GM10248 (cell line): ENCODE results near the gene NHERF2.

Experiments
- CTCF ChIA-PET: fragments of 300-600 bp; sonication (Branson Sonifier 250); formaldehyde crosslinking; extraction: SDS; loops from one replicate; lab custom pipeline; 2021; ENCODE audit warnings: antibody characterized with exemption; lab: Yijun Ruan, JAX
- POLR2A ChIA-PET: fragments of 350-650 bp; sonication (Branson Sonifier 250); formaldehyde crosslinking; extraction: SDS; loops from one replicate; lab custom pipeline; 2020; ENCODE audit warnings: antibody characterized with exemption; lab: Yijun Ruan, JAX
- DNase-seq: peaks from one replicate; pipeline ENCODE4 v3.0.0; 2012; ENCODE audit errors: extremely low spot score
- TF ChIP-seq, protein P1 (sequence below): IDR thresholded peaks from 2 replicates; pipeline ENCODE4 v1.5.1; 2012; ENCODE audit warnings: mild to moderate bottlenecking, low read depth; ENCODE audit errors: extremely low read depth, missing control alignments, control extremely low read depth

Gene NHERF2

DNA sequence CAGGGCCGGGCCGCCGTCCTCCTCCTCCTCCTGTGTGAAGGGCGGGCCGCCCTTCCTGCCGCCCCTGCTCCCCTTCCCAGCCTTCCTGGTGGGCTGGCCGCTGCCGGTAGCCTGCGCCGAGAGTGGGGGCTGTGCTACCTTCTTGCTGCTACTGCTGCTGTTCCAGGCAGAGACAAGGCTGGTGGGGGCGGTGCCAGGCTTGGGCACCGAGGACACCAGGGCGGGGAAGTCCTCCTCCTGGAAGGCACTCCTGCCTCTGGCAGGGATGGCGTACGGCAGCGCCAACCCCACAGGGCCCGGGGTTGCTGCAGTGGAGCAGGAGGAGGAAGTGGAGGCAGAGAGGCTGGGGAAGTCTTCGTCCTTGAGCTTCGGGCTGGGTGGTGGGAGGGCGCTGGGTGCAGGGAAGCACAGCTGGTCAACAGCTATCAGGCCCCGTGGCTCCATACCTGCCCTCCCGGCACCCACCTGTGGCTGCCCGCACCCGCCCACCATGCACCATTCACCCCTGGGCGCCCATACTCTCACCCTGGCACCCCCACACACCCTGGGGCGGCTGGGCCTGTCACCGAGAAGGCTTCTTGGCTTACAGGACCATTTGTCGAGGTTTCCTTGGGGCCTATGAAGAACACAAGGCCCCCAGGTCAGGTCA lies 26.7 kb upstream of the NHERF2 start:
- DNase-seq, result no peak
- TF ChIP-seq, protein P1, sequence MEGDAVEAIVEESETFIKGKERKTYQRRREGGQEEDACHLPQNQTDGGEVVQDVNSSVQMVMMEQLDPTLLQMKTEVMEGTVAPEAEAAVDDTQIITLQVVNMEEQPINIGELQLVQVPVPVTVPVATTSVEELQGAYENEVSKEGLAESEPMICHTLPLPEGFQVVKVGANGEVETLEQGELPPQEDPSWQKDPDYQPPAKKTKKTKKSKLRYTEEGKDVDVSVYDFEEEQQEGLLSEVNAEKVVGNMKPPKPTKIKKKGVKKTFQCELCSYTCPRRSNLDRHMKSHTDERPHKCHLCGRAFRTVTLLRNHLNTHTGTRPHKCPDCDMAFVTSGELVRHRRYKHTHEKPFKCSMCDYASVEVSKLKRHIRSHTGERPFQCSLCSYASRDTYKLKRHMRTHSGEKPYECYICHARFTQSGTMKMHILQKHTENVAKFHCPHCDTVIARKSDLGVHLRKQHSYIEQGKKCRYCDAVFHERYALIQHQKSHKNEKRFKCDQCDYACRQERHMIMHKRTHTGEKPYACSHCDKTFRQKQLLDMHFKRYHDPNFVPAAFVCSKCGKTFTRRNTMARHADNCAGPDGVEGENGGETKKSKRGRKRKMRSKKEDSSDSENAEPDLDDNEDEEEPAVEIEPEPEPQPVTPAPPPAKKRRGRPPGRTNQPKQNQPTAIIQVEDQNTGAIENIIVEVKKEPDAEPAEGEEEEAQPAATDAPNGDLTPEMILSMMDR, result no peak
- ChIA-PET CTCF (interaction anchor here (6.2 kb wide), 1 partner anchor 7 kb away, joined by 63 read pairs; the partner anchor contains the start of gene SYNGR3), POLR2A (interaction anchor here (3.2 kb wide), 1 partner anchor 155 kb away, joined by 8 read pairs; the partner anchor contains the start of gene TRAF7)

DNA sequence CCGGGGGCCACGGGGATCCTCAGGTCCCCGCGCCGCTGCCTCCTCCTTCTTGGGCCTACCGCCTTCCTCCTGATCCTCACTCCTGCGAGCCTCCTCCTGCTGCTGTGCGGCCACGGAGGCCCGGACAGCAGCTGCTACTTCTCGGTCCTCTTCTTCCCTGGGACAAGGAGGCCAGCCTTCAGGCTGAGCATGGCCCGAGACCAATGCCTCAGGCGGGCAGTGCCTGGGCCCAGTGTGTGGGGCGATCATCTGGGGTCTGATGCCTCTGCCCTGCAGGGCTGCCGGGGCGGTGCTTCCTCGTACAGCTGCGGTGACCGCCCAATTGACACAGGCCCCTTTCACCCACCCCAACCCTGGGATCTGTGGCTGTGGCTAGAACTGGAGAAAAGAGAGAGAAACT lies 25.7 kb upstream of the NHERF2 start:
- CTCF ChIA-PET, result interaction anchor here (1.3 to 6.2 kb wide), 3 partner anchors 8 to 140 kb away, joined by 3 to 63 read pairs (median 55); partner anchors contain the start of gene SYNGR3
- POLR2A ChIA-PET, result interaction anchor here (3.2 kb wide), 1 partner anchor 154 kb away, joined by 8 read pairs; the partner anchor contains the start of gene TRAF7
- DNase-seq, result no peak
- TF ChIP-seq, protein P1, result no peak

DNA sequence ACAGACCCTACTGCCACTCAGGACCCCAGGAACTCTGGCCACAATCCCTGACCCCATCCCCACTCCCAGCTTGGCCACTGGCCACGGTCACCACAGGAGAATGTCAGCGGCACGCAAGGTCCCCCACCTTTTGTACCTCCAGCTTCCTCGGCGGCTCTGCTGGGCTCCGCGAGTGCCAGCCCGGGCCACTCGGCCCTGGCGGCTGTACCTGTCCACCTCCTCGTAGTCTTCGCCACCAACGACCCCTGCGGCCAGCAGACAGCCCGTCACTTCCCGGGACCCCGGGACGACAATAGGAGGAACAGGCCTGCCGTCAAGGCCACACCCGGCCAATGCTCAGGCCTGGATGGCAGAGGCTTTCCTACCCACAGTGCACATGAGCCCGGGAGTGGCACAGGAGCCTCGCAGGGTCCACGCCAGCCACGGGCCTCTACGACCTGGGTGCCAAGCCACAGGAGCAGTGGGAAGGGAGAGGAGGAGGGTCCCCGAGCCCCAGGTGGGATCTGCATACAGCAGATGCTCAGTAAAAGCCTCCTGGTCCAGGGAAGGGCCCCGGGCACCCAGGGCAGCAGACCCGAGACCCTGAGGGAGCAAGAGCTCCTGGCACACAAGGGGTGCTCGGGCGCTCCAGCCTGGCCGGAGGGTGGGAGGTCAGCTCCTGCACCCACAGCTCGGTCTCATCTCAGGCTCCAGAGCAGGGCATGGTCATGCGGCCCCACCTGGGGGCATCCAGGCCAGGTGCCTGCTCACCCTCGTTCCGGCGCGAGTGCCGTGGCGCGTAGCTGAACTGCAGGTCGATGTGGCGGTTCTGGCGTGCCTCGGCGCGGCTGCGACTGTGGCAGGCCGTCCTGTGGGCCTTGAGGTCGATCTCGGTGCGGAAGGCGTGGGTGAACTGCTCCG lies 25.0 kb upstream of the NHERF2 start:
- ChIA-PET POLR2A (interaction anchor here (3.2 kb wide), 1 partner anchor 153 kb away, joined by 8 read pairs; the partner anchor contains the start of gene TRAF7), CTCF (interaction anchor here (1.3 to 6.2 kb wide), 7 partner anchors 9 to 151 kb away, joined by 3 to 63 read pairs (median 18); partner anchors contain the start of genes SYNGR3 and TRAF7)
- TF ChIP-seq, protein P1, result no peak
- DNase-seq, result no peak

DNA sequence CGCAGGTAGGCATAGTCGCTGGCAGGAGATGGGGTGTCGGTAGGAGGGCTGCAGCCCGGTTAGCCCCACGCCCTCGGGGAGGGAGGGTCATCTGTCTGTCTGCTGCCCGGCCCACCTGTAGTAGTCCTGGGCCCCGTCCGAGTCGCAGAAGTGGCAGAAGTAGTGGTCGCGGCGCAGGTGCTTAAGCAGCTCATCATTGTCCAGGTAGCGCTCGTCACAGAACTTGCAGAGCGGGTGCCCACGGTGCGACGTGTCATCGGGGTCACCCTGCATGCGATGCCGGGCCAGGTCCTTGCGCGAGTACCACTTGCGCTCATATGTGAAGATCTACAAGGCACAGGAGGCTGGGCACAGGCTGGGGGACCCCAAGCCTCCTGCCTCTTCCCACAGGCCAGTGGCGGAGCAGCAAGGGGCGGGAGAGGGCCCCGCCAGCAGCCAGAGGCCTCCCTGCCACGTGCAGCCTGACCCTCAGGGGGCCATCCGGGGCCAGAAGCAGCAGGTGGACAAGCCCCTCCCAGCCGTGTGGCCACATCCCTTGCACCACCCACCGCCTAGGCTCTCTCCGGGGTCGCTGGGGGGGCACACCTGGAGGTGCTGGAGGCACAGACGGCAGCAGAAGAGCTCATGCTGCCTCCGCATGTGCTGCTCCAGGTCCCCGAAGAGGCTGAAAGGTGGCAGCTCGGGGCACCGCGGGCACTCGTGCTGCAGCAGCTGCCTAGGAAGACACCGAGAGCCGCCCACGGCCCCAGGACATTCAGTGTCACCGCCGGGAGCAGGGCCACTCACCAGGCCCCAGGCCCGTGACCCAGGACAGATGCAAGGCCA lies 24.1 kb upstream of the NHERF2 start:
- CTCF ChIA-PET, result interaction anchor here (1.0 to 6.2 kb wide), 20 partner anchors 10 to 250 kb away, joined by 3 to 63 read pairs (median 8); partner anchors contain the start of genes ECI1, GFER, NOXO1 and PKD1
- TF ChIP-seq, protein P1, result no peak
- no peak for DNase-seq
- POLR2A ChIA-PET, result interaction anchor here (1.8 to 3.2 kb wide), 2 partner anchors 152 to 153 kb away, joined by 8 to 12 read pairs; partner anchors contain the start of gene TRAF7

DNA sequence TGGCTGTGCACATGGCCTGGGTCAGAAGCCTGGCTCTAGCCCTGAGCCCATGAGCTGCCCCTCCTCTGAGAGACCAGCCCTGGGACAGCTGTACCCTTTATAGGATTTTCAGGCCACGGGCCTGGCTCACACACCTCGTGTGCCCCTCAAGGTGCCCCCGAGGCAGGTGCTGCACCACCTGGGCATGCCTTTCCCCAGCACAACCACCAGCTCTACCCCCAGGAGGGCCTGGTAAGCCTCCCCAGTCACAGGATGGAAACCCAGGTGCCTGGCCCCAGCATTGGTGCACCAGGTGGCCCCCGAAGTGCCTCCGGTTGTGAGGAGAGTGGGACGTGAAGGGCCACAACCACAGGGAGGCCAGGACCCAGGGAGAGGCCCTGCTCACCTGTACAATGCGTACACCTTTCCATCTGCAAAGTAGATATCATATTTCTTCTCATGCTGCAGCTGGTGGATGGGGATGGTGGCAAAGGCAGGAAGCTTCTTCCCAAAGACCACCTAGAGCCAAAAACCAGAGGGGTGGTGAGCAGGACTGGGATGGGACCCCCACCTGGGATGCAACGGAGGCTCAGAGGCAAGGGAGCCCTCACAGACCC lies 23.4 kb upstream of the NHERF2 start:
- POLR2A ChIA-PET, result interaction anchor here (1.1 to 1.8 kb wide), 2 partner anchors 38 to 152 kb away, joined by 5 to 12 read pairs; partner anchors contain the start of genes RPS2 and TRAF7
- DNase-seq, result no peak
- CTCF ChIA-PET, result interaction anchor here (0.9 to 6.2 kb wide), 23 partner anchors 10 to 249 kb away, joined by 3 to 63 read pairs (median 5); partner anchors contain the start of genes ECI1, GFER, NOXO1 and PKD1
- TF ChIP-seq, protein P1, result no peak
